GM19351 (cell line): ENCODE data around the gene BACH2.
A peak's percentile ranks its signal among the peaks of the same experiment; 100 is the strongest.

Experiments
- ATAC-seq: cut with Tn5 transposase; IDR thresholded peaks from one replicate; pipeline ENCODE4 v1.9.1; 2021; ENCODE audit warnings: mild to moderate bottlenecking, moderate library complexity; ENCODE audit not compliant: unreplicated experiment

The BACH2 gene

DNA sequence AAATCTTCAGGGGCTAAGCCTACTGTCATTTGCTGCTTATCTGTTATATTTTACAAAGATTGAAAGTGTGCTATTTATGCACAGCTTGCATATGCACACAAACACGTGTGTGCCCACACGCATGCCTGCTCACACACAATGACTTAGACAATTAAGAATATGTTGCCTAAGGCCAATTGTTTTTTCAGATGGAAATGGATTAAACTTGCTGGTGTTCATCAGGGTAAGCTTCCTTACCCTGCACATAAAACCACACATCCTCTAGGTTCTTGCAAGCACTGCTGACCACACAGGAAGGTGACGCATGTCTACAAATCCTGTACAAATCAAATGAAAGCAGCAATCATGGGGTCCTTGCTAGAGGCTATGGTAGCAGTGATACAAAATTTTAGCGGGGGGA is 344.0 kb downstream of the BACH2 start:
- ATAC-seq, result no peak

DNA sequence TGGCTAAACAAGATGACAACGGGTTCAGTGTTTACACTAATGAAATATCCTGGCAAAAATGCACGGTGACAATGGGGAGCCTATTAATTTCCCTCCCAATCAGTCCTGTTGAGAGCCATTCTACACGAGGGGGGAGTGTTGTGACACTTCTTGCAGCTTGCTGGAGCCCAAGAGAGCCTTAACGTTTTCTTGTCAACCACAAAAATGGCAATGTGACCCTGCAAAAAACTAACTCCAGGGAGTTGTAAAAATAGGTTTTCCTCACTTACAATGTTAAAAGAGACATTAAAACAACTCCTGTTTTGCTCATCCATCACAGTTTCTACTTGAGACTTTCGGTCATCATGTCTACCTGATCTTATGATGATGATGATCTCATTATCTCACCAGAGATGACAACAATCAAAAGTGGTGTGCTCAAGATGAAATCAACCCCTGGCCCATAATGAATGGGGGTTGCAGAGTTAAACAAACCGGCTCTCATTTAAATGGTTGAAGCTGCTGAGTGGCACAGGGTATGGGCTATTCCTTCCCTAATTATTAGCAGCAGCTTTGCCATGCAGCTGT is 344.5 kb downstream of the BACH2 start:
- no peak for ATAC-seq

GRCh38 chr6:89951574-89952104 is 345.0 kb downstream of the BACH2 start:
- ATAC-seq, result no peak

GRCh38 chr6:89950879-89951391 is 345.7 kb downstream of the BACH2 start:
- no peak for ATAC-seq

DNA sequence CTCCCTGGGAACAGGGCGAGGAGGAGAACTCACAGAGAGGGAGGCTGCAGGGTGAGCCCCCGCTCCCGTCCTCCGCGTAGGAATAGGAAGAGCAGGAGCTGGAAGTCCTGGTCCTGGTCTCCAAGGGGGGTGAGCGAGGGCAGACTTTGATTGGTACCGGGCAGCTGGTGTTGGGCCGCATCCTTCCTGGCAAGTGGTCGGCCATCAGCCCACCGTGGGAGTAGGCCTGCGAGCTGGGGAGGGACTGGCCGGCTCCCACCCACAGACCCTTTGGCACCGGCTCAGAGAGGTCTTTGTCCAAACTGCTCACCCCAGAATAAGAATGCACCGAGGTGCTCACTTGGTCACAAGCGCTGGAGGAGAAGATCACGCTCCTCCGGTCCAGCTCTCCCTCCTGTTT is 346.2 kb downstream of the BACH2 start:
- no peak for ATAC-seq

- no peak for ATAC-seq
Measured at GRCh38 chr6:89948876-89949275, 347.8 kb downstream of the BACH2 start.

DNA sequence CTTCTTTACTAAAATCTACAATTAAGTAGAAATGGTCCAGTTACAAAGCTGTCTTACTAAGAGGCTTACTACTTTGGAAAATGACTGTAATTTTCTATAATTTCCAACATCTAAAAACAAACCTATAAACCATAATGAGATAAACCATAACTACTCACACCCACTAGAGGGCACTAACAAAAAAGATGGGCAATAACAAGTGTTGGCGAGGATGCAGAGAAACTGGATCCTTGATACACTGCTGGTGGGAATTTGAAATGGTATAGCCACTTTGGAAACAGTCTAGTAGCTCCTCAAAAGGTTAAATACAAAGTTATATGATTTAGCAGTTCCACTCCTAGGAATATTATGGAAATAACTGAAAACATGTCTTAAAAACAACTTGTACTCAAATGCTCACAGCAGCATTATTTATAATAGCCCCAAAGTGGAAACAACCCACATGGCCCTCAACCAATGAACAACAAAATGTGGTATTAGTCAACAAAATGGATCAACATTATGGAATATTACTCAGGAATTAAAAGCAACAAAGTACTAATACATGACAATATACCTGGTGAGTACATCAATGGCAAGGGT is 351.7 kb downstream of the BACH2 start:
- no peak for ATAC-seq

DNA sequence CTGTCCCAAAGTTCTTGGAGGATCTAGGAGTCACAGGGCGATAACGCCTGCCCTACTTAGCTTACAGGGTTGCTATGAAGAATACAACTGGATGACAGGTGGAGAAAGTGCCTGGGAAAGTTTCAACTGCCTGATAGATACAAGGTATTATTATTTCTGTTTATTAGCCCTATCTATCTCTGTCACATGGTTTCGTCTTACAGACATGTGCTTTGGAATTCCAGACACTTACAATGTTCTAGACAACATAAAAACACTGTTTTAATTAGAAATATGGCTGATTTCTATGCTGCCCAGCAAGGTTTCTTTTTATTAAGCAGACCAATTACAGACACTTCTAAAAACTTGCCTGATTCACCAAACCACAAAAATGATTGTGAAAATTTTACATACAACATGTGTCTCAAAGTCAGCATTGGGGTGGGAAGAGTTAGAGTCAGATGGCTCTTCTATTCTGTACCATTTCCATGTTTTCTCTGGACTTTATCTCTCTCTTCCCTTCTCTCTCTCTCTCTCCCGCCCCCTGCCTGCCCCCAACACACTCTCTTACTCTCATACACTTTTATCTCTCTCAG is 352.4 kb downstream of the BACH2 start:
- ATAC-seq, result no peak

- no peak for ATAC-seq
Measured at GRCh38 chr6:89942601-89943000, 354.0 kb downstream of the BACH2 start.

- no peak for ATAC-seq
Measured at GRCh38 chr6:89941763-89942497, 354.7 kb downstream of the BACH2 start.

DNA sequence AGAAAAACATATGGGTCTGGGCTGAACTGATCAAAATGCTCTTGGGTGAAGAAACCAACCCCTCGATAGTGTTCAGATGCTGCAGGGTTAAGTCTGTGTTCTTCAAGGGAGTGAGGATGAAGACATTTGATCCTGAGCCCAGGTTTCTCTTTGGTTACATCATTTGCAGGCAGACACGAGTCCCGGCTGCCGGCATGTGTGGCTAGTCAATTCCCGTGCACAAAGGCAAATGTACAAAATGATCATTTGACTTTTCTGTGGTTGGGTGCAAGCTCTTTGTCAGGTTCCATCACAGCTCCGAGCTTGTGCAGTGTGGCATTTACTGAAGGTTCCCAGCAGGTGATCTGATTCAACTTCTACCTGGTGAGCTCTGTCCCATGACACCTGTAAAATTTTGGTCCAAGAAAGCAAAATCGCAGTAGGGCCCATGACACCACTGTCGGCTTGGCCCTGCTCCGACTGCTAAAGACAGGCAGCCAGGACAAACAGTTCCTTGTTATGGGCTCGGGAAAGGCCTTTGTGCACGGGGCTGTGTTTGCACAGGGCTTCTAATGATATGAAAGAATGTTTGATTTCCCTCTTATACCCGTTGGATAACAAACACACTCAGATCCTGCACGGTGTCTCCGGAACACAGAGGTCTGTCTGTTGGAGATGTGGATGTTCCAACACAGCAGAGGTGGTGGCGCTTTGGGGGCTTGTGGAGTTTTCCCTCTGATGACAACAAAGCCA is 355.4 kb downstream of the BACH2 start:
- ATAC-seq, result no peak

GRCh38 chr6:89940225-89941027 is 356.2 kb downstream of the BACH2 start:
- ATAC-seq, result peak; percentile 92

DNA sequence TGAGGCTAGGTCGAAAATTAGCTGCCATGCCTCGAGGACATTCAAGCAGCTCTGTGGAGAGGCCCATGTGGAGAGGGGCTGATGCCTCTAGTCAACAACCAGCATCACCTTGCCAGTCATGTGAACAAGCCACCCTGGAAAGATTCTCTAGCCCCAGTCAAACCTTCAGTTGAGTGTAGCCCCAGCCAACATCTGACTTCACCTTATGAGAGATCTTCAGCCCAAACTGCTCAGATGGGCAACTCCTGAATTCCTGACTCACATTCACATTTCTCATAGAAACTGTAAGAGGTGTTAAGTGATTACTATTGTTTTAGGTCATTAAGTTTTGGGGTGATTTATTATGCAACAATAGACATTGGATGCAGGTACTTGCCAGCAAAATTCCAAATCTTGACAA is 357.5 kb downstream of the BACH2 start:
- no peak for ATAC-seq

GRCh38 chr6:89938014-89938413 is 358.6 kb downstream of the BACH2 start:
- ATAC-seq, result no peak

GRCh38 chr6:89936177-89936576 is 360.5 kb downstream of the BACH2 start:
- no peak for ATAC-seq

- ATAC-seq, result no peak
Measured at GRCh38 chr6:89934685-89935366, 361.8 kb downstream of the BACH2 start.

GRCh38 chr6:89932245-89932802 is 364.3 kb downstream of the BACH2 start:
- ATAC-seq, result no peak

DNA sequence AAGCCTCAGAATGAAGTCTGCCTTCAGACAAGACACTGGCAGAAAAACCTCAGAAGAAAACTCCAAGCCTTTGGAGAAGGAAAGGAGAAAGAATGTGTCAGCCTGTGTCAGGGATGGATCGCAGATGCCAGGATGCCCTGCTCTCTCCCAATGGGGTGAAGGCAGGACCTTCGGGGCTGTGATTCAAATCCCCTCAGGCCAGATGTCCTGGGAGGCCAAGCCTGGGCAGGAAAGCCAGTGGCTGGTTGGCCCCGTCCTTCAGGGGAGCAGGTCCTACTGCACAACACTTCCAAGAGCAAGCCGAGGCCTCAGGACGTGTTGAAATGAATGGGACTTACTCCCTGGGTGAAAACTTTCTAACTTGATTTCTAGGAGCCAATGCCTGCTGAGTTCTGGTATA is 365.9 kb downstream of the BACH2 start:
- ATAC-seq, result no peak

DNA sequence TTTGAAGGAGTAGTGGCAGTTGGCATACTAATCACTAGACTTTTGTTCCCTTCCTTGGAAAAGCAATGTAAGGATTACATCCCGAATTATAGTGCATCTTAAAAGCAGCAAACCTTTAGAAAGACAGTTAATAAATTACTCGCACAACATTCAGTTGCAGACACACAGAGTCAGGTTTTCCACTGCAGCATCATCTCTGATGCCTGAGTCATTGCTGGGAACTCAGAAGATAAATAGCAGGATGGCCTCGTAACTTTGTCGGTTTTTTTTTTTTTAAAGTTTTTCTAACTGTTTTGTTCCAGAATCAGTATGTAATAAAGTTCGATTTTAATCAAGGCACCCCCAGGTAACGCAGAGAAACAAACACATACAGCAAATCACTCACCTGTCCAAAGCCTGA is 368.0 kb downstream of the BACH2 start:
- no peak for ATAC-seq
